Mucosa of stomach (tissue), 1 donor: ENCODE data around the gene GLI3.

Experiments
- H3K27me3 ChIP-seq: one replicate; pipeline ENCODE4 v1.7.0; 2013; ENCODE audit warnings: mild to moderate bottlenecking, low read length; ENCODE audit not compliant: control insufficient read depth, insufficient read depth
- H3K36me3 ChIP-seq: one replicate; pipeline ENCODE4 v1.7.0; 2013; ENCODE audit warnings: low read length; ENCODE audit not compliant: control insufficient read depth, insufficient read depth
- H3K4me1 ChIP-seq: one replicate; pipeline ENCODE4 v1.7.0; 2013; ENCODE audit warnings: mild to moderate bottlenecking, low read length; ENCODE audit not compliant: control insufficient read depth, insufficient read depth
- H3K4me3 ChIP-seq: one replicate; pipeline ENCODE4 v1.7.0; 2013; ENCODE audit warnings: low read length
- H3K9ac ChIP-seq: one replicate; pipeline ENCODE4 v1.7.0; 2013; ENCODE audit warnings: mild to moderate bottlenecking, low read length, moderate library complexity
- H3K9me3 ChIP-seq: one replicate; pipeline ENCODE4 v1.7.0; 2013; ENCODE audit warnings: mild to moderate bottlenecking, low read length, moderate library complexity; ENCODE audit not compliant: control insufficient read depth
- donor health status: Pancreatic carcinoma.

GLI3 gene

DNA sequence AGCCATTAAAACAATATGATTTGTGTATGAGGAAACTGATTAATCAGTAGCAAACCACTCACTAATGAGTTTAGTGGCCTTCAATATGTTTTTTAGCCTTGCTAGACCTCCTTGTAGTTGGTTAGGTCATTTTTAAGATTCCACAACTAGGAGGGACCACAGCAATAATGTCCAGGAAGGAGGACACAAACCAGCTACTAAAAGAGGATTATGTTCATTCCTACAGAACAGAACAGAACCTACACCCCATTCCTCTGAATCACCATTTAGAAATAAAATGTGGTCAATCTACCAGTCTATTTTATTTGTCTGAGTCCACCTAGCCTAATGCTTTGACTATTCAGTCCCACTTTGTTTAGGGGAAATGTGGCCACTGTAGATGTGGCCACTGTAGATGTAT is 226.3 kb downstream of the GLI3 start:
- no peak overlapping the region for H3K4me3 ChIP-seq
- no peaks in the 10 kb centered on the region for H3K4me1 ChIP-seq
- H3K9me3 ChIP-seq: no peaks in the 10 kb centered on the region
- H3K9ac ChIP-seq: no peak overlapping the region
- H3K36me3 ChIP-seq: no peaks in the 10 kb centered on the region
- H3K27me3 ChIP-seq: no peaks in the 10 kb centered on the region

DNA sequence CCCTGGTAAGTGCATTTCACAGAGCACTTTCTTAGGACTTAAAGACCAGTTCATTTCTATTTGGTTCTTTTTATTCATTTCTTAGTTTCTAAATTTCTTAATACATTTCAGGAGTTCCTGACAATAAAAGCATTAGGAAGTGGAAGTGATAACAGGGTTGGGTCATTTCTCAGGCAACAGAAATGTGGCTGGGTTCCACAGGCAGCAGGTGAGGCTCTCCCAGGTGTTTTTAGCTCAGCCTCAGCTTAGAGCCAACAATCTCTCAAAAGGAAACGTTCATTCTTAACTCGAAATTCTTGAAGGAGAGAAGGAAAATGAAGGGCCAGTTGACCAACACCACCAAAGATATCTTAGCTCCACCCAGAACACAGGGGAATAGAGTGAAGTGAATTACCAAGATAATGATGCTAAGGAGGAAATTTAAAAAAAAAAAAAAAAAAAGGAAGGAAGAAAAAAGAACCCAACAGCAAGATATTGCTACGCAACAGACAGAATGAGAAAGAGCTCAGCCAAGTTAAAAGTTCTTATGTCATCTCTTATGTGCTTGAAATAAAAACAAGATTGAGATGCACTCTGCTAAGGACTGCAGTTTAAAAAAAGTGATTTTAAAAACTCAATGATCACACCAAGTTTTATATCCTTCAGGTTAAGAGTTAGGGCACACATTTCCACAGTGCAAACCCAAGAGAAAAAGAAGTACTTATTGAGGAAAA is 230.1 kb downstream of the GLI3 start:
- H3K36me3 ChIP-seq: no peaks in the 10 kb centered on the region
- no peak overlapping the region for H3K9ac ChIP-seq
- H3K4me1 ChIP-seq: no peaks in the 10 kb centered on the region
- no peak overlapping the region for H3K4me3 ChIP-seq
- no peaks in the 10 kb centered on the region for H3K9me3 ChIP-seq
- no peaks in the 10 kb centered on the region for H3K27me3 ChIP-seq

GRCh38 chr7:42002654-42003053 is 234.4 kb downstream of the GLI3 start:
- no peak overlapping the region for H3K4me3 ChIP-seq
- no peaks in the 10 kb centered on the region for H3K27me3 ChIP-seq
- no peaks in the 10 kb centered on the region for H3K36me3 ChIP-seq
- H3K9me3 ChIP-seq: no peaks in the 10 kb centered on the region
- H3K4me1 ChIP-seq: no peaks in the 10 kb centered on the region
- H3K9ac ChIP-seq: no peak overlapping the region

DNA sequence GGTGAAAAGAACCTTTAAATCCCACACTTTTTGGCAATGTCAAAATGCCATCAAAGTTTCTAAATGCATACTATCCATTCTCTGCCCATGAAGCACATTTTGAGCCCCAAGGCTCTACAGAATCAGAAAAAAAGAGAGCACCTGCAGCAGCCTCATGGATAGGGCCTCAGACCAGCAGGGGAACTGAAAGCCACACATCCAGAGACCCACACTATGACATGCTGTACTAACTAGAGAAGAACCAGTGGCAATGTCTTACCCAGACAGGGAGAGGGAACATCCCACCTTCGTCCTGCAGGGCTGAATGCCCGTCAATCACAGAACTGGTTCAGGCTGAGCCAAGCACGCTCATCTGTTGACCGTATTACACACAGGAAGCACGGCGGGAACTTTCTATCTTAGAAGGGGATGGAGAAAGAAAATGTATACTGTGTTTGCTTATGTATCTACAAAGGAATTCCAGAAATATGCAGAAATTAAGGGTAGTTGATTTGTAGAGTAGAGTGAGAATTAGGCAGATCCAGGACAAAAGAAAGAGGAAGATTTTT is 237.2 kb downstream of the GLI3 start:
- Histone ChIP-seq H3K9ac (no peak overlapping the region), H3K36me3 (no peaks in the 10 kb centered on the region), H3K27me3 (no peaks in the 10 kb centered on the region), H3K4me3 (no peak overlapping the region), H3K4me1 (no peaks in the 10 kb centered on the region), H3K9me3 (no peaks in the 10 kb centered on the region)

DNA sequence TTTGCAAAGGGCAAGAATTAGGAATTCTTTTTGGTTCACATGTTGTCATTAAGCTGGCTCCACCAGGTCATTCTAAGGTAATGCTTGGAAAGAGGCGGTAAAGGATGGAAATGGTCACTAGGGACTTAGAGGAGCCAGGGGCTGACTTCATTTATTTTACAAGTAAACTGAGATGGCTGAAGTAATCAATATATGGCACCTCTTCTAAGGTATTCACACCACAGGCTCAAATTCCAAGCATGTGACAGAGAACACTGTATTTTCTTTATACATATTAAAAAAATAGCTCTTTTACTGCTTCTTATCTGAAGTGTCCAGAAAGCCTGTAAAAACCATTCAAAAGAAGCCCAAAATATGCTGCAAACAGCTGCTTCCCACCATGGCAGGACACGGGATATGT is 239.0 kb downstream of the GLI3 start:
- H3K4me1 ChIP-seq: no peaks in the 10 kb centered on the region
- H3K9me3 ChIP-seq: no peaks in the 10 kb centered on the region
- no peak overlapping the region for H3K4me3 ChIP-seq
- H3K36me3 ChIP-seq: no peaks in the 10 kb centered on the region
- H3K9ac ChIP-seq: no peak overlapping the region
- no peaks in the 10 kb centered on the region for H3K27me3 ChIP-seq

GRCh38 chr7:41997151-41997550 is 239.9 kb downstream of the GLI3 start:
- Histone ChIP-seq H3K27me3 (no peaks in the 10 kb centered on the region), H3K9me3 (no peaks in the 10 kb centered on the region)

DNA sequence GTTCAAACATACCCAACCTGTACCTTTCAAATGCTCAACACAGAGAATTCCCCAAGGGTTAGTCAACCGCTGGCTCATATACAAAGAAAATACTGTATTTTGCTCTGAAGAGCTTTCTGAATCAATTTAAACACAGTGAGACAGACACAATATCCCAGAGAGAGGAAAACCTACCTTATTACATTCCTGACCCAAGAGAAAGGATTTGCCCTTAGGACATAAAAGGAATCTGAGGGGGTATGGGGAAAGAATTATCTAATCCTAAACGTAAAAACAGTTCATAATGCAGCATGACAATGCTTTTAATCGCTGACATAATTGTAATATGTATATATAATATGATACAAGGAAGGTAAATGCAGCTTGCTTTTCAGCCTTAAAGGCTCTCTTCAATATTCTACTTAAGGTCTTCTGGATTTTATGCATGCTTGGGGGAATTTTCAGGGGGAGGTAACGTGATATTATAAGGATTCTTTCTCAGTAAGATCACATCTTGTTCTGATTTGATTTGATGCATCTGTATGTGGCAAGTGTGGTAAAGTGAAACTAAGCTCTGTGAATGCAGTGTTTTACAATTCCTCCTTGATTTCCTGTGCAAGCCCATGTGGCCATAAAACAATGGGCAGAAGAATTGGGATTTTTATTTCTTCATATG is 240.5 kb downstream of the GLI3 start:
- Histone ChIP-seq H3K4me1 (no peaks in the 10 kb centered on the region), H3K4me3 (no peak overlapping the region), H3K36me3 (no peaks in the 10 kb centered on the region), H3K27me3 (no peaks in the 10 kb centered on the region), H3K9ac (no peak overlapping the region), H3K9me3 (no peaks in the 10 kb centered on the region)

More at GRCh38 chr7:41997151-41997550, 239.9 kb downstream of the GLI3 start:
- Histone ChIP-seq H3K4me3 (no peak overlapping the region), H3K4me1 (no peaks in the 10 kb centered on the region), H3K9ac (no peak overlapping the region), H3K36me3 (no peaks in the 10 kb centered on the region)

- H3K4me1 ChIP-seq: no peaks in the 10 kb centered on the region
These were observed 241.3 kb downstream of the GLI3 start for GRCh38 chr7:41995632-41996271.

GRCh38 chr7:41994746-41995110 is 242.3 kb downstream of the GLI3 start:
- H3K4me3 ChIP-seq: no peak overlapping the region
- no peaks in the 10 kb centered on the region for H3K4me1 ChIP-seq
- H3K36me3 ChIP-seq: no peaks in the 10 kb centered on the region
- no peaks in the 10 kb centered on the region for H3K27me3 ChIP-seq
- no peaks in the 10 kb centered on the region for H3K9me3 ChIP-seq
- no peak overlapping the region for H3K9ac ChIP-seq

More at GRCh38 chr7:41995632-41996271, 241.3 kb downstream of the GLI3 start:
- H3K27me3 ChIP-seq: no peaks in the 10 kb centered on the region
- no peaks in the 10 kb centered on the region for H3K36me3 ChIP-seq
- H3K9me3 ChIP-seq: no peaks in the 10 kb centered on the region
- H3K4me3 ChIP-seq: no peak overlapping the region
- H3K9ac ChIP-seq: no peak overlapping the region

GRCh38 chr7:41994036-41994745 is 242.8 kb downstream of the GLI3 start:
- H3K9ac ChIP-seq: no peak overlapping the region
- H3K4me1 ChIP-seq: no peaks in the 10 kb centered on the region
- H3K9me3 ChIP-seq: no peaks in the 10 kb centered on the region
- no peaks in the 10 kb centered on the region for H3K36me3 ChIP-seq
- H3K27me3 ChIP-seq: no peaks in the 10 kb centered on the region
- no peak overlapping the region for H3K4me3 ChIP-seq

GRCh38 chr7:41992881-41993867 is 243.8 kb downstream of the GLI3 start:
- no peaks in the 10 kb centered on the region for H3K4me1 ChIP-seq
- no peaks in the 10 kb centered on the region for H3K9me3 ChIP-seq
- H3K27me3 ChIP-seq: no peaks in the 10 kb centered on the region
- no peak overlapping the region for H3K9ac ChIP-seq
- H3K4me3 ChIP-seq: no peak overlapping the region
- no peaks in the 10 kb centered on the region for H3K36me3 ChIP-seq
